ENCODE measurements around the gene SH2D3C. TPM values are rescaled to one million over a fixed set of nuclear protein-coding genes. Genes with fewer than 3 reads are reported as not detected.

The SH2D3C gene
- total and polyA plus RNA-seq, 9 of the 15 experiments (the other 6 are each of a cell fraction or from before 2014, with no cell fraction given) = 0.03 to 1.2 (median 0.22) TPM; not detected in 1

DNA sequence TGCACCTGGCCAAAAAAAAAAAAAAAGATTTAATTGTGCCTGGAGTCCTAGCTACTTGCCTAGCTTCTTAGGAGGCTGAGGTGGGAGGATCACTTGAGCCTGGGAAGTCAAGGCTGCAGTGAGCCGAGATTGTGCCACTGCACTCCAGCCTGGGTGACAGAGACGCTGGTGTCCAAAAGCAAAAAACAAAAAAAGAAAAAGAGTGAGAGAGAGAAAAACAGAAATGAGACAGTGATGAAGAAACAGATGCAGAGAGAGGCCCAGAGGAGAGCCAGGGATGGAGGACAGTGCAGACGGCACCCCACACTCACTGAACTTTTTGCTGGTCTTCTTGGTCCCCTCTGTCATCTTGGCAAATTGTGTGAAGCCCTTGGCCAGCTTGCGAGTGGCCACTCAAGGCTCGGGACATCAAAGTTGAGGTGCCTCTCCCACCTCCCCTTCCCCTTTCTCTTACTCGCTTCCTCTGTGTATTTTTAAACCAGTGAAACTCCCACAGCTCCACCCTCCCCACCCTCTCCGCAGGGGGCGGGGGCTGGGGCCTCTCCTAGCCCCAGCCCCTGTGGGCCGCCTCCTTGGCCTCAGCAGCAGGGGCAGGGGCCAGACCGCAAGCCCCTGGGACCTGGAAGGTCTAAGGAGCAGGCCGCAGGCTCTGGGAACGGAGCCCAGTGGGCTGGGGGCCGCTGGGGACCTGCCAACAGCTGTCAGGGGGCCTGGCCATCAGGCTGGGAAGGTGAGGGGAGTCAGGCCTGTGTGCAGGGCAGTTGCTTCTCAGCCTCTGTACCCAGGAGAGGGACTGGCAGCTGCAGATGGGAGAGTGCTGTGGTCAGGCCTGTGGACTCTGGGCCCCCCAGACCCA, at the start of gene SH2D3C (continued):
- TF ChIP-seq FOXM1 (IDR thresholded peaks at IDR 0.05; ENCODE audit: low read depth) (peak; percentile 80), FOXM1 (CRISPR knock-in tag; IDR thresholded peaks at IDR 0.05; ENCODE audit: low read depth) (no peak), MCM5 (IDR thresholded peaks at IDR 0.05; ENCODE audit: low read depth) (no peak), MYC (IDR thresholded peaks at IDR 0.05; ENCODE audit: low read depth, low read length) (no peak), MYC (CRISPR knock-in tag; IDR thresholded peaks at IDR 0.05; ENCODE audit: borderline replicate concordance, low read depth) (no peak), HDAC8 (tag; IDR thresholded peaks at IDR 0.05) (no peak), ZKSCAN1 (IDR thresholded peaks at IDR 0.05; ENCODE audit: low read depth, low read length) (no peak), JUN (IDR thresholded peaks at IDR 0.05; ENCODE audit: borderline replicate concordance, low read depth, low read length) (no peak), JUN (CRISPR knock-in tag; IDR thresholded peaks at IDR 0.05; ENCODE audit: borderline replicate concordance) (no peak), SIN3B (IDR thresholded peaks at IDR 0.05; ENCODE audit: low read depth) (no peak), GATAD2B (IDR thresholded peaks at IDR 0.05; ENCODE audit: borderline replicate concordance) (no peak), KLF10 (CRISPR knock-in tag; IDR thresholded peaks at IDR 0.05) (no peak)
- TF ChIP-seq, protein P1, sequence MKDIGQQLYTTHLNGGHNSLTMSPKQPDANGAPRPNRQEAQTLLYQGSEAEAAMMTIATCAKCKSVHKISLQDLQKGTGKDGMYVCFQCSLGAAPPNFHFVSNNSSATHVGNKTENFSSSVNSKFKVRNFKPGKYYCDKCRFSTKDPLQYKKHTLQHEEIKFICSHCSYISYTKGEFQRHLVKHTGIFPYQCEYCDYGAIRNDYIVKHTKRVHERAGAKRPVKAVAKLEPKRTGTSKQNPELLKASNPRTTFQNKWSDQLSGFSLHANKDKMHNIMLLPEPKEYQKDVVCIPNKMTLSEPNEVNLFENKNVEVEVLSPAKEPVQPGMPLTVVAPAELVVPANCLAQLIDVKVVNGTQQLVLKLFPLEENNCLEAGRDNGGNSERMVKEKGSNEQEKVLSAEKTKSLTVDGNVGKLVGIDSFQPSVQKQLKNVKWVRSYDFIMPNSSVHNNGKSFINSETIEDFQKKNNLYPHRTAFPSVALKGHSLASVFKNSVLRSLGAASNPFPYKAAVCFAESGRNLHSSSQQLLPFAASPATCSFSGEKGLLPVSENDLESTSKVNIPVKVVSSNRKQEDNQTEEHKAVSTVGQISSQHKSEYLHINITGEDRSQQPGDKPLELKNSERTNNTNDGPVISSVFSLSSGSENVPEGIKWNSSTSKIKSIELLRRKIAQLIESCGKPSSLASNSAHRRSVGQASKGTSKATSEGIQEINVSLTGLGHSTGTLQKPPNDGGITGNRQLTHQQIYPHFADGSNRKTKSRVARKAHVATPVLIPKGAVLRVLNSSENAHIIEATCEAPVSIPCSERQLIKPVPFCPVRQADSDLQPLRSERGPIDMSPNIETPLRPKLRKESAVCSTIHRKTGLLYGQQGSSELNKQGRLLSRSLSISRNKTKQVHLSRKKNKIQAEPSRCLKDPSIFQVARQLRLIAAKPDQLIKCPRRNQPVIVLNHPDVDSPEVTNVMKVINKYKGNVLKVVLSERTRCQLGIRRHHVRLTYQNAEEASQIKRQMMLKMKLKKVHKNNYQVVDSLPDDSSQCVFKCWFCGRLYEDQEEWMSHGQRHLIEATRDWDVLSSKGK (CRISPR knock-in tag; IDR thresholded peaks at IDR 0.05) = no peak
- TF ChIP-seq, protein P2, sequence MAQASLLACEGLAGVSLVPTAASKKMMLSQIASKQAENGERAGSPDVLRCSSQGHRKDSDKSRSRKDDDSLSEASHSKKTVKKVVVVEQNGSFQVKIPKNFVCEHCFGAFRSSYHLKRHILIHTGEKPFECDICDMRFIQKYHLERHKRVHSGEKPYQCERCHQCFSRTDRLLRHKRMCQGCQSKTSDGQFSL (CRISPR knock-in tag; IDR thresholded peaks at IDR 0.05) = no peak
- TF ChIP-seq, protein P2 (tag; IDR thresholded peaks at IDR 0.05) = no peak
- TF ChIP-seq, protein P3, sequence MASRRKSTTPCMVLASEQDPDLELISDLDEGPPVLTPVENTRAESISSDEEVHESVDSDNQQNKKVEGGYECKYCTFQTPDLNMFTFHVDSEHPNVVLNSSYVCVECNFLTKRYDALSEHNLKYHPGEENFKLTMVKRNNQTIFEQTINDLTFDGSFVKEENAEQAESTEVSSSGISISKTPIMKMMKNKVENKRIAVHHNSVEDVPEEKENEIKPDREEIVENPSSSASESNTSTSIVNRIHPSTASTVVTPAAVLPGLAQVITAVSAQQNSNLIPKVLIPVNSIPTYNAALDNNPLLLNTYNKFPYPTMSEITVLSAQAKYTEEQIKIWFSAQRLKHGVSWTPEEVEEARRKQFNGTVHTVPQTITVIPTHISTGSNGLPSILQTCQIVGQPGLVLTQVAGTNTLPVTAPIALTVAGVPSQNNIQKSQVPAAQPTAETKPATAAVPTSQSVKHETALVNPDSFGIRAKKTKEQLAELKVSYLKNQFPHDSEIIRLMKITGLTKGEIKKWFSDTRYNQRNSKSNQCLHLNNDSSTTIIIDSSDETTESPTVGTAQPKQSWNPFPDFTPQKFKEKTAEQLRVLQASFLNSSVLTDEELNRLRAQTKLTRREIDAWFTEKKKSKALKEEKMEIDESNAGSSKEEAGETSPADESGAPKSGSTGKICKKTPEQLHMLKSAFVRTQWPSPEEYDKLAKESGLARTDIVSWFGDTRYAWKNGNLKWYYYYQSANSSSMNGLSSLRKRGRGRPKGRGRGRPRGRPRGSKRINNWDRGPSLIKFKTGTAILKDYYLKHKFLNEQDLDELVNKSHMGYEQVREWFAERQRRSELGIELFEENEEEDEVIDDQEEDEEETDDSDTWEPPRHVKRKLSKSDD (conservative IDR thresholded peaks at IDR 0.05; ENCODE audit: low read length) = no peak
- TF ChIP-seq, protein P4, sequence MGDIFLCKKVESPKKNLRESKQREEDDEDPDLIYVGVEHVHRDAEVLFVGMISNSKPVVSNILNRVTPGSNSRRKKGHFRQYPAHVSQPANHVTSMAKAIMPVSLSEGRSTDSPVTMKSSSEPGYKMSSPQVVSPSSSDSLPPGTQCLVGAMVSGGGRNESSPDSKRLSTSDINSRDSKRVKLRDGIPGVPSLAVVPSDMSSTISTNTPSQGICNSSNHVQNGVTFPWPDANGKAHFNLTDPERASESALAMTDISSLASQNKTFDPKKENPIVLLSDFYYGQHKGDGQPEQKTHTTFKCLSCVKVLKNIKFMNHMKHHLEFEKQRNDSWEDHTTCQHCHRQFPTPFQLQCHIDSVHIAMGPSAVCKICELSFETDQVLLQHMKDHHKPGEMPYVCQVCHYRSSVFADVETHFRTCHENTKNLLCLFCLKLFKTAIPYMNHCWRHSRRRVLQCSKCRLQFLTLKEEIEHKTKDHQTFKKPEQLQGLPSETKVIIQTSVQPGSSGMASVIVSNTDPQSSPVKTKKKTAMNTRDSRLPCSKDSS (IDR thresholded peaks at IDR 0.05; ENCODE audit: low read depth, partially characterized antibody) = no peak

Data from K562 (cell line).